ENCODE results near the gene FAM98A. TPM values are rescaled to one million over a fixed set of nuclear protein-coding genes. Genes with fewer than 3 reads are reported as not detected.

FAM98A gene
- total RNA-seq, 2 experiments from 2014 or later, result 20.1 to 21.6 TPM

GRCh38 chr2:33577668-33578067 is 21.4 kb downstream of the FAM98A start:
- Histone ChIP-seq H3K4me3 (ENCODE audit: low read length) (no peak overlapping the region), H3K27me3 (ENCODE audit: control insufficient read depth in 1 of 2, insufficient read depth in 2 of 2, low read length in 2 of 2) (no peaks in the 10 kb centered on the region), H3K36me3 (ENCODE audit: insufficient read depth, low read length) (no peaks in the 10 kb centered on the region), H3K27ac (ENCODE audit: low read depth in 1 of 2, low read length in 2 of 2) (no peak overlapping the region), H3K9me3 (ENCODE audit: control insufficient read depth in 1 of 2, insufficient read depth in 1 of 2, low read length in 2 of 2) (no peaks in the 10 kb centered on the region), H3K4me1 (ENCODE audit: insufficient read depth, low read length) (no peaks in the 10 kb centered on the region)
- H3K4me1 Mint-ChIP-seq (ENCODE audit: low read depth), result peaks cover 11% of the 10 kb centered on the region
- H3K4me3 Mint-ChIP-seq, result no peak overlapping the region
- no peaks in the 10 kb centered on the region for H3K36me3 Mint-ChIP-seq (ENCODE audit: low read depth)
- no peak for TF ChIP-seq CTCF (IDR thresholded peaks at IDR 0.05)
- intact Hi-C loops (cut with DNase I, micrococcal nuclease), result no loop called here
- no peak for ATAC-seq (ENCODE audit: poor library complexity)
- no peaks in the 10 kb centered on the region for H3K27me3 Mint-ChIP-seq
- H3K9me3 Mint-ChIP-seq, result no peaks in the 10 kb centered on the region
- POLR2A ChIA-PET, result no interaction called here
- H3K27ac Mint-ChIP-seq, result no peak overlapping the region
- CTCF ChIA-PET, result no interaction called here
- DNase-seq, result no peak

GRCh38 chr2:33577084-33577483 is 22.0 kb downstream of the FAM98A start:
- no peaks in the 10 kb centered on the region for H3K9me3 Mint-ChIP-seq
- H3K9me3 ChIP-seq (ENCODE audit: control insufficient read depth in 1 of 2, insufficient read depth in 1 of 2, low read length in 2 of 2), result no peaks in the 10 kb centered on the region
- H3K27me3 ChIP-seq (ENCODE audit: control insufficient read depth in 1 of 2, insufficient read depth in 2 of 2, low read length in 2 of 2), result no peaks in the 10 kb centered on the region
- H3K4me3 Mint-ChIP-seq, result no peak overlapping the region
- no peak overlapping the region for H3K27ac Mint-ChIP-seq
- no peak for TF ChIP-seq CTCF (IDR thresholded peaks at IDR 0.05)
- no peak for ATAC-seq (ENCODE audit: poor library complexity)
- no peaks in the 10 kb centered on the region for H3K36me3 ChIP-seq (ENCODE audit: insufficient read depth, low read length)
- H3K27ac ChIP-seq (ENCODE audit: low read depth in 1 of 2, low read length in 2 of 2), result no peak overlapping the region
- no peak for DNase-seq
- peaks cover 7% of the 10 kb centered on the region for H3K4me1 Mint-ChIP-seq (ENCODE audit: low read depth)
- H3K4me1 ChIP-seq (ENCODE audit: insufficient read depth, low read length), result no peaks in the 10 kb centered on the region
- intact Hi-C loops (cut with DNase I, micrococcal nuclease), result no loop called here
- ChIA-PET POLR2A (no interaction called here), CTCF (no interaction called here)
- no peaks in the 10 kb centered on the region for H3K27me3 Mint-ChIP-seq
- no peaks in the 10 kb centered on the region for H3K36me3 Mint-ChIP-seq (ENCODE audit: low read depth)
- no peak overlapping the region for H3K4me3 ChIP-seq (ENCODE audit: low read length)

- no peaks in the 10 kb centered on the region for H3K36me3 ChIP-seq (ENCODE audit: insufficient read depth, low read length)
- no peaks in the 10 kb centered on the region for H3K4me1 Mint-ChIP-seq (ENCODE audit: low read depth)
- DNase-seq, result no peak
- TF ChIP-seq CTCF (IDR thresholded peaks at IDR 0.05), result no peak
- no peaks in the 10 kb centered on the region for H3K27me3 ChIP-seq (ENCODE audit: control insufficient read depth in 1 of 2, insufficient read depth in 2 of 2, low read length in 2 of 2)
- H3K27ac ChIP-seq (ENCODE audit: low read depth in 1 of 2, low read length in 2 of 2), result no peak overlapping the region
- H3K4me3 ChIP-seq (ENCODE audit: low read length), result no peak overlapping the region
- H3K36me3 Mint-ChIP-seq (ENCODE audit: low read depth), result no peaks in the 10 kb centered on the region
- no peaks in the 10 kb centered on the region for H3K9me3 ChIP-seq (ENCODE audit: control insufficient read depth in 1 of 2, insufficient read depth in 1 of 2, low read length in 2 of 2)
- no peak for ATAC-seq (ENCODE audit: poor library complexity)
- intact Hi-C loops (cut with DNase I, micrococcal nuclease), result no loop called here
- ChIA-PET CTCF (interaction anchor here (1.0 to 2.5 kb wide), 2 partner anchors 10 to 13 kb away, joined by 3 to 5 read pairs; no protein-coding TSS in a partner anchor), POLR2A (no interaction called here)
- H3K4me3 Mint-ChIP-seq, result no peak overlapping the region
- no peaks in the 10 kb centered on the region for H3K27me3 Mint-ChIP-seq
- no peak overlapping the region for H3K27ac Mint-ChIP-seq
- no peaks in the 10 kb centered on the region for H3K4me1 ChIP-seq (ENCODE audit: insufficient read depth, low read length)
- no peaks in the 10 kb centered on the region for H3K9me3 Mint-ChIP-seq
Observed at GRCh38 chr2:33573657-33574056, 25.4 kb downstream of the FAM98A start.
